Thyroid gland (tissue), 4 donors: ENCODE measurements around the gene TMEM144.

Source experiments
- CTCF ChIP-seq, 6 experiments: fragments of 200-600 bp in 3 of 6; fragments of 450-650 bp in 3 of 6; sonication (generic) in 3 of 6; IDR thresholded peaks; one replicate each; pipeline ENCODE4 v1.5.1; 2016 to 2019; ENCODE audit warnings: antibody characterized with exemption in 6 of 6, mild to moderate bottlenecking in 2 of 6, inconsistent platforms in 1 of 6, moderate library complexity in 1 of 6
- POLR2A ChIP-seq, 2 donors: fragments of 450-650 bp; IDR thresholded peaks; one replicate each; pipeline ENCODE4 v1.6.1; 2017; ENCODE audit warnings: antibody characterized with exemption in 2 of 2, mild to moderate bottlenecking in 2 of 2, moderate library complexity in 1 of 2

GRCh38 chr4:158254292-158254691, 44.0 kb downstream of the TMEM144 start:
- no peak for TF ChIP-seq CTCF (IDR thresholded peaks at IDR 0.05)
- TF ChIP-seq POLR2A (IDR thresholded peaks at IDR 0.05), result no peak
